ENCODE data around the gene CCDC116. TPM values are rescaled to one million over a fixed set of nuclear protein-coding genes. Genes with fewer than 3 reads are reported as not detected.
A peak's percentile ranks its signal among the peaks of the same experiment; 100 is the strongest.
"Not testable (repeated sequence)": the region's sequence is repeated elsewhere in the genome, so short reads cannot be mapped to it uniquely, and the experiment has no call there.

The CCDC116 gene
- total RNA-seq, 2 donors from 2014 or later = 2.0 to 2.5 TPM

- DNase-seq (ENCODE audit: low spot score); H3K27me3 Mint-ChIP-seq; H3K4me3 Mint-ChIP-seq; ATAC-seq; H3K27ac Mint-ChIP-seq; H3K9me3 Mint-ChIP-seq: not testable (repeated sequence)
- Mint-ChIP-seq H3K36me3 (peaks cover 32% of the 10 kb centered on the region), H3K4me1 (ENCODE audit: low read depth in 2 of 2) (peaks cover 58% of the 10 kb centered on the region in 2 donors)
Measured at GRCh38 chr22:21596356-21597135, 36.0 kb upstream of the CCDC116 start.

GRCh38 chr22:21598302-21598701 is 34.3 kb upstream of the CCDC116 start:
- H3K4me3 Mint-ChIP-seq = no peak overlapping the region
- DNase-seq (ENCODE audit: low spot score) = no peak
- H3K9me3 Mint-ChIP-seq = no peaks in the 10 kb centered on the region
- peak overlapping the region in 1 of 2 donors; percentile 55 for H3K27ac Mint-ChIP-seq
- no peaks in the 10 kb centered on the region for H3K27me3 Mint-ChIP-seq
- H3K36me3 Mint-ChIP-seq = peaks cover 29% of the 10 kb centered on the region
- no peak for ATAC-seq
- H3K4me1 Mint-ChIP-seq (ENCODE audit: low read depth in 2 of 2) = peaks cover 53 to 55% of the 10 kb centered on the region in 2 donors

- no peak for DNase-seq (ENCODE audit: low spot score)
- ATAC-seq = no peak
- peaks cover 20% of the 10 kb centered on the region for H3K36me3 Mint-ChIP-seq
- no peaks in the 10 kb centered on the region for H3K9me3 Mint-ChIP-seq
- H3K27ac Mint-ChIP-seq = peak overlapping the region; percentile 71 to 79
- H3K27me3 Mint-ChIP-seq = no peaks in the 10 kb centered on the region
- H3K4me3 Mint-ChIP-seq = peak overlapping the region; percentile 55
- peaks cover 45 to 46% of the 10 kb centered on the region in 2 donors for H3K4me1 Mint-ChIP-seq (ENCODE audit: low read depth in 2 of 2)
Measured at GRCh38 chr22:21599053-21599893, 33.3 kb upstream of the CCDC116 start.

GRCh38 chr22:21602579-21602978 is 30.0 kb upstream of the CCDC116 start:
- H3K9me3 Mint-ChIP-seq = no peaks in the 10 kb centered on the region
- H3K4me3 Mint-ChIP-seq = no peak overlapping the region
- peaks cover 51 to 56% of the 10 kb centered on the region in 2 donors for H3K4me1 Mint-ChIP-seq (ENCODE audit: low read depth in 2 of 2)
- H3K36me3 Mint-ChIP-seq = peaks cover 16% of the 10 kb centered on the region
- peak overlapping the region; percentile 26 to 44 for H3K27ac Mint-ChIP-seq
- H3K27me3 Mint-ChIP-seq = no peaks in the 10 kb centered on the region
- no peak for ATAC-seq
- DNase-seq (ENCODE audit: low spot score) = no peak

- Mint-ChIP-seq H3K27me3 (no peaks in the 10 kb centered on the region), H3K4me3 (no peak overlapping the region), H3K36me3 (peaks cover 9% of the 10 kb centered on the region), H3K9me3 (no peaks in the 10 kb centered on the region), H3K27ac (no peak overlapping the region), H3K4me1 (ENCODE audit: low read depth in 2 of 2) (peaks cover 46 to 57% of the 10 kb centered on the region in 2 donors)
- ATAC-seq = no peak
- DNase-seq (ENCODE audit: low spot score) = no peak
Measured at GRCh38 chr22:21603973-21604372, 28.6 kb upstream of the CCDC116 start.

DNA sequence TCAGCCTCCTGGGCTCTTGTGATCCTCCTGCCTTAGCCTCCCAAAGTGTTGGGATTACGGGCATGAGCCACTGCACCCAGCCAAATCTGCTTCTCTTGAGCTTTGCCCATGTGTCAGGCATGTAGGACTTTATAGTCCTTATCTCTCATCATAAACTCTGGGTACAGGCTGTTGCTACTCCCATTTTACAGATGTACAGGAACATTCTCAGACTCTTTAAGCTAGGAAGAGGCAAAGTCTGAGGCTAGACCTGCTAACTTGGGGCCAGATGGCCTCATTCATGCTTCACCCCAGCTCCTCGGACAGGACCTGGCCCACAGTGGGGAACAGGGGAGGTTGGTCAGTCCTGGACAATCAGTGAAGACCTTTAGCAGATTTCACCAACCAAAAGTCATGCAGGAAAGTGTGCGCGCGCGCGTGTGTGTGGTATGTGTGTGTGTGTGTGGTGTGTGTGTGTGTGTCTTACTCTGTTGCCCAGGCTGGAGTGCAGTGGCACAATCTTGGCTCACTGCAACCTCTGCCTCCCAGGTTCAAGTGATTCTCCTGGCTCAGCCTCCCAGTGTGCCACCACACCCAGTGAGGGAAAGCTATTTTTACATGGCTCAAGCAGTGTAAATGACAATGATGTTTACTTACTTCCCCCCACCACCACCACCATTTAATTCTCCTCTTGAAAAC is 26.5 kb upstream of the CCDC116 start:
- Mint-ChIP-seq H3K4me3 (no peak overlapping the region), H3K27ac (peak overlapping the region; percentile 31 to 62), H3K4me1 (ENCODE audit: low read depth in 2 of 2) (peaks cover 46 to 52% of the 10 kb centered on the region in 2 donors), H3K27me3 (no peaks in the 10 kb centered on the region), H3K9me3 (no peaks in the 10 kb centered on the region), H3K36me3 (peaks cover 1% of the 10 kb centered on the region)
- DNase-seq (ENCODE audit: low spot score) = no peak
- ATAC-seq = peak; percentile 18 to 48

DNA sequence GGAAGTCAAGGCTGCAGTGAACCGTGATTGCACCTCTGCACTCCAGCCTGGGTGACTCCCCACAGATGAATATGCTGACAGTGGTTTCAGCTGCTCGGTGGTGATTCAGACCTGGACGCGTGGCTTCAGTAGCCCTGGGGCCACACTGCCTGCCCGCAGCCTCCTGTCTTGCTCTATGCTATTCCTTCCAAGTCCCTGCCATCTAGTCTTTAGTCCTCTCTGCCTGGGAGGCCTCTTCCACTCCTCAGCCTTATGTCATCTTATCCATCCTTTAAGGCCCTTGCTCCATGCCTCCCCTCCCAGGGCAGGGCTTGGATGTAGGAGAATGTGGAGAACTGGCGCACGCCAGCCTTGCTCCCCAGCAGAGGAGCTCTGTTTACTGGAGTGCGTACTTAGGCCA is 25.8 kb upstream of the CCDC116 start:
- peak overlapping the region; percentile 31 to 62 for H3K27ac Mint-ChIP-seq
- ATAC-seq = peak; percentile 70 to 84
- peaks cover 50 to 57% of the 10 kb centered on the region in 2 donors for H3K4me1 Mint-ChIP-seq (ENCODE audit: low read depth in 2 of 2)

GRCh38 chr22:21609556-21610157 is 22.9 kb upstream of the CCDC116 start:
- peak overlapping the region; percentile 30 to 60 for H3K27ac Mint-ChIP-seq
- peaks cover 44 to 57% of the 10 kb centered on the region in 2 donors for H3K4me1 Mint-ChIP-seq (ENCODE audit: low read depth in 2 of 2)
- H3K9me3 Mint-ChIP-seq; H3K36me3 Mint-ChIP-seq; H3K4me3 Mint-ChIP-seq; DNase-seq (ENCODE audit: low spot score); ATAC-seq; H3K27me3 Mint-ChIP-seq: not testable (repeated sequence)

More for the DNA sequence above, 25.8 kb upstream of the CCDC116 start:
- H3K36me3 Mint-ChIP-seq = peaks cover 4% of the 10 kb centered on the region
- H3K9me3 Mint-ChIP-seq = no peaks in the 10 kb centered on the region
- peak overlapping the region; percentile 34 for H3K4me3 Mint-ChIP-seq
- DNase-seq (ENCODE audit: low spot score) = no peak
- no peaks in the 10 kb centered on the region for H3K27me3 Mint-ChIP-seq

- H3K4me1 Mint-ChIP-seq (ENCODE audit: low read depth in 2 of 2) = peaks cover 36 to 49% of the 10 kb centered on the region in 2 donors
- peaks cover 10% of the 10 kb centered on the region for H3K36me3 Mint-ChIP-seq
- no peak overlapping the region for H3K4me3 Mint-ChIP-seq
- DNase-seq (ENCODE audit: low spot score) = no peak
- H3K27me3 Mint-ChIP-seq = no peaks in the 10 kb centered on the region
- no peaks in the 10 kb centered on the region for H3K9me3 Mint-ChIP-seq
- ATAC-seq = no peak
- peak overlapping the region; percentile 15 to 60 for H3K27ac Mint-ChIP-seq
Measured at GRCh38 chr22:21611210-21611977, 21.2 kb upstream of the CCDC116 start.

DNA sequence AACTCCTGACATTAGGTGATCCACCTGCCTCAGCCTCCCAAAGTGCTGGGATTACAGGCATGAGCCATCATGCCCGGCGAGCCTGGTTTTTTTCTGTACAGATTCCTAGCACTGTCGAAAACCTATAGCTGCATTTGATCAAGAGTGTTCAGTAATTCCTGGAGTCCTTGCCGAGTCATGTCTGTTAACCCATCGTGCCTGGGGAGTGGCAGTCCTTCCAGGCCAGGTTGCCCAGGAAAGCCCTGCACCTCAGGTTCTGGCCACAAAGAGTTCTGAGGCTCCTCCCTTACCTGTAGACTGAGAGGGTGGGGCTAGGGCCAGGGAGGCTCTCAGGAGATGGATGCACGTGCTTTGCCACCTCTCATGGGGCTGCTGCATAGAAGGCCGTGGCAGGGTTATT is 19.7 kb upstream of the CCDC116 start:
- DNase-seq (ENCODE audit: low spot score) = no peak
- no peak for ATAC-seq
- Mint-ChIP-seq H3K27me3 (no peaks in the 10 kb centered on the region), H3K4me3 (no peak overlapping the region), H3K4me1 (ENCODE audit: low read depth in 2 of 2) (peaks cover 26 to 40% of the 10 kb centered on the region in 2 donors), H3K36me3 (peaks cover 10% of the 10 kb centered on the region), H3K9me3 (no peaks in the 10 kb centered on the region), H3K27ac (peak overlapping the region in 1 of 2 donors; percentile 35)

- H3K27ac Mint-ChIP-seq = peak overlapping the region in 1 of 2 donors; percentile 51
- H3K4me3 Mint-ChIP-seq = no peak overlapping the region
- ATAC-seq (no peak), DNase-seq (ENCODE audit: low spot score) (no peak)
- H3K9me3 Mint-ChIP-seq = no peaks in the 10 kb centered on the region
- peaks cover 10% of the 10 kb centered on the region for H3K36me3 Mint-ChIP-seq
- H3K4me1 Mint-ChIP-seq (ENCODE audit: low read depth in 2 of 2) = peaks cover 25 to 38% of the 10 kb centered on the region in 2 donors
- H3K27me3 Mint-ChIP-seq = no peaks in the 10 kb centered on the region
Measured at GRCh38 chr22:21613553-21614233, 18.9 kb upstream of the CCDC116 start.

GRCh38 chr22:21615731-21616130 is 16.8 kb upstream of the CCDC116 start:
- Mint-ChIP-seq H3K27me3 (no peaks in the 10 kb centered on the region), H3K4me3 (no peak overlapping the region), H3K9me3 (no peaks in the 10 kb centered on the region), H3K4me1 (ENCODE audit: low read depth in 2 of 2) (peaks cover 23 to 40% of the 10 kb centered on the region in 2 donors), H3K36me3 (peaks cover 10% of the 10 kb centered on the region), H3K27ac (no peak overlapping the region)
- ATAC-seq = no peak
- no peak for DNase-seq (ENCODE audit: low spot score)

All from natural killer cell treated with Interleukin-12 subunit alpha and Interleukin-12 subunit beta and Interleukin-15 and Interleukin-18, amount 100 ng/mL, for 72 hours (primary cell).